H1 (cell line): ENCODE measurements around the gene DGUOK. TPM values are rescaled to one million over a fixed set of nuclear protein-coding genes. Genes with fewer than 3 reads are reported as not detected.

ENCODE experiments used
- CHD7 ChIP-seq: fragments of 300-600 bp; sonication (generic); IDR thresholded peaks from 2 replicates; pipeline ENCODE4 v1.7.1; 2012; ENCODE audit warnings: low read length, moderate library complexity, mild to moderate bottlenecking, inconsistent platforms; ENCODE audit not compliant: insufficient replicate concordance
- EP300 ChIP-seq, 2 experiments: IDR thresholded peaks; 1 replicate in 1 of 2; 2 replicates in 1 of 2; pipeline ENCODE4 v1.6.1; 2011 to 2012; ENCODE audit warnings: low read depth in 2 of 2, low read length in 2 of 2, mild to moderate bottlenecking in 2 of 2, borderline replicate concordance in 1 of 2, inconsistent platforms in 1 of 2, moderate library complexity in 1 of 2
- EZH2 ChIP-seq: fragments of 200-600 bp; sonication (generic); IDR thresholded peaks from 2 replicates; pipeline ENCODE4 v1.7.1; 2012; ENCODE audit warnings: low read depth, mild to moderate bottlenecking, moderate library complexity, low read length, inconsistent platforms; ENCODE audit not compliant: severe bottlenecking
- JUND ChIP-seq: IDR thresholded peaks from 2 replicates; pipeline ENCODE4 v1.6.1; 2011; ENCODE audit warnings: mild to moderate bottlenecking, improper control_type of control experiment, low read length
- SIX5 ChIP-seq: IDR thresholded peaks from 2 replicates; pipeline ENCODE4 v1.6.1; 2011; ENCODE audit warnings: mild to moderate bottlenecking, low read depth, low read length
- TBP ChIP-seq: IDR thresholded peaks from 2 replicates; pipeline ENCODE4 v1.6.1; 2011; ENCODE audit warnings: low read depth, low read length, improper control_type of control experiment
- polyA plus RNA-seq, 7 experiments: library from polyadenylated mRNA; depleted of rRNA in 3 of 7; stranded (reverse) in 5 of 7; unstranded in 2 of 7; fragments of >200 nt in 5 of 7; fragments of 200-250 nt in 2 of 7; gene quantifications; 1 replicate in 5 of 7; 2 replicates in 1 of 7; 4 replicates in 1 of 7; pipeline versions ENCODE4 v1.2.1 to v1.2.3, GENCODE V29; 2011 to 2013; ENCODE audit warnings: missing spikeins in 2 of 7, mixed read lengths in 2 of 7
- total RNA-seq: library from RNA; stranded (reverse); fragmentation: NEBNext Ultra II Directional; extraction: Animal tissue kit (Norgen Biotek cat#: 25700); gene quantifications from 2 replicates; pipeline ENCODE4 v1.2.1, GENCODE V29; 2021

Gene DGUOK
- total and polyA plus RNA-seq, 2 of the 8 experiments (the other 6 are each of a cell fraction or from before 2014, with no cell fraction given), result 110 to 168 TPM

- no peak for TF ChIP-seq CHD7
- TF ChIP-seq SIX5, result no peak
- TF ChIP-seq EZH2, result no peak
- no peak for TF ChIP-seq EP300 (IDR thresholded peaks at IDR 0.05; ENCODE audit: borderline replicate concordance in 1 of 2, low read depth in 2 of 2, low read length in 2 of 2)
- TF ChIP-seq JUND, result no peak
- no peak for TF ChIP-seq TBP
Observed at GRCh38 chr2:74001121-74001520, 74.4 kb downstream of the DGUOK start (continued).
